GM12892 (cell line): Measurements from ENCODE around the gene TFAP2C. TPM values are rescaled to one million over a fixed set of nuclear protein-coding genes. Genes with fewer than 3 reads are reported as not detected.

Experiments used
- DNase-seq: peaks from one replicate; pipeline ENCODE4 v3.0.0; 2011; ENCODE audit not compliant: insufficient read length
- FAIRE-seq: peaks from 2 replicates; lab custom pipeline; 2011; peaks lifted over from hg19 to GRCh38; lab: Jason Lieb, UNC
- POLR2A ChIP-seq: IDR thresholded peaks from 2 replicates; pipeline ENCODE4 v1.6.1; 2011; ENCODE audit warnings: low read depth, low read length, control low read depth
- POLR2AphosphoS5 ChIP-seq: IDR thresholded peaks from 2 replicates; pipeline ENCODE4 v1.6.1; 2011; ENCODE audit warnings: low read depth, low read length, control low read depth
- TAF1 ChIP-seq: IDR thresholded peaks from 2 replicates; pipeline ENCODE4 v1.6.1; 2011; ENCODE audit warnings: low read depth, mild to moderate bottlenecking, control low read depth, low read length, borderline replicate concordance
- polyA plus RNA-seq: library from polyadenylated mRNA; unstranded; fragments of >200 nt; gene quantifications from one replicate; pipeline ENCODE4 v1.2.1, GENCODE V29; 2012; ENCODE audit warnings: missing spikeins, inconsistent platforms; ENCODE audit not compliant: missing spikeins

The TFAP2C gene
- polyA plus RNA-seq = not detected

DNA sequence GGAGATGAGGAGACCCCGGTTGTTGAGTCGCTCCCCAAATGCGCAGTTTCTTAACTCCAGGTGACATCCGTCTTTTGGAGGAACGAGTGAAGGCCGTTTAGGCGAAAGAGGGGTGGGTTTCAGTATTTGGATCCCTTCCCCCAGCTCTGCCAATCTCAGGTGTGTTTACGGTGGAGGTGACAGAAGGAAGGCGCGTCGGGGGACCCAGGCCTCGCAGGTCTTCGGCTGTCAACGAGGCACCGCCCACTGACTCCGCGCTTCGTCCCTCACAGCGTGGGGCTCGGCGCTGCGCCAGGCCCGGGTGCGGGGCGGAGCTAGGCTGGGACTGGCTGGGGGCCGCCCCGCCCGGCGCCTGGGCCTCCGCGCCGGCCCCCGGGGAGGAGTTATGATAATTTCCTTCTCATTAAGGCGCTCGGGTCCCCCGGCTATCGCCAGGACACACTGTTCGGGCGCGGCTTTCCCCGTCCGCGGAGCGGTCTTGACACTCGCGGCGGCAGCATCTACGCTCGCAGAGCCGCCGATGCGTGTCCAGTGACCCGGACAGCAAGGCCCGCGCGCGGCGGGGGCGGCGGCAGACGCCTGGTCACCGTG, at the start of gene TFAP2C:
Gene TFAP2C (plus strand): TSS at position 434 of the 591 bp plus-strand sequence. CDS start 239 bp downstream, outside the sequence.
- TF ChIP-seq TAF1 (no peak), POLR2A (no peak), POLR2AphosphoS5 (no peak)
- FAIRE-seq (no peak), DNase-seq (no peak)

- FAIRE-seq (no peak), DNase-seq (no peak)
- no peak for TF ChIP-seq POLR2A
- TF ChIP-seq POLR2AphosphoS5 = no peak
- TF ChIP-seq TAF1 = no peak
Observed at GRCh38 chr20:56580226-56580625, 48.9 kb upstream of the TFAP2C start.

DNA sequence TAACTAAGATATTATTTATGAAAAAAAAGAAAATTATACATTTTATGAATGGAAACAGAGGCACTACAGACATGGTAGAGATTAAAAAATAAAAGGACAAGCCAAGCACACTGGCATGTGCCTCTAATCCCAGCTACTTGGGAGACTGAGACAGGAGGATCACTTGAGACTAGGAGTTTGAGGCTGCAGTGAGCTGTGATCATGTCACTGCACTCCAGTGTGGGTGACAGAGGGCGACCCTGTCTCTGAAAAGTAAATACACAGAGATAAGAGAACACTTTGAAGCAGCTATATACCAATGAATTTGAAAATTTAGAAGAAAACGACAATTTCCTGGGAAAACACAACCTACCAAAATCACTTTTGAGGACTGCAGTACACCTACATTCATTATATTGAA, 47.4 kb upstream of the TFAP2C start:
- no peak for TF ChIP-seq POLR2AphosphoS5
- no peak for TF ChIP-seq POLR2A
- no peak for TF ChIP-seq TAF1
- FAIRE-seq (no peak), DNase-seq (no peak)

DNA sequence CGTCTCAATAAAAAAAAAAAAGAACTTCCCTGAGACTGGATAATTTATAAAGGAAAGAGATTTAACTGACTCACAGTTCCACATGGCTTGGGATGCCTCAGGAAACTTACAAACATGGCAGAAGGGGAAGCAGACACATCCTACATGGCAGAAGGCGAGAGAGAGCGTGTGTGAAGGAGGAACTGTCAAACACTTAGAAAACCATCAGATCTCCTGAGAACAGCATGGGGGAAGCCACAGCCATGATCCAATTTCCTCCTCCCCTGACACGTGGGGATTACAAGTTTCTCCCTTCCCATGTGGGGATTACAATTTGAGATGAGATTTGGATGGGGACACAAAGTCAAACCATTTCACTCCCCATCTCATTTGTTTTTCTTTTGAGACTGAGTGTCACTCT, 46.6 kb upstream of the TFAP2C start:
- DNase-seq (no peak), FAIRE-seq (no peak)
- TF ChIP-seq POLR2A = no peak
- TF ChIP-seq TAF1 = no peak
- no peak for TF ChIP-seq POLR2AphosphoS5

DNA sequence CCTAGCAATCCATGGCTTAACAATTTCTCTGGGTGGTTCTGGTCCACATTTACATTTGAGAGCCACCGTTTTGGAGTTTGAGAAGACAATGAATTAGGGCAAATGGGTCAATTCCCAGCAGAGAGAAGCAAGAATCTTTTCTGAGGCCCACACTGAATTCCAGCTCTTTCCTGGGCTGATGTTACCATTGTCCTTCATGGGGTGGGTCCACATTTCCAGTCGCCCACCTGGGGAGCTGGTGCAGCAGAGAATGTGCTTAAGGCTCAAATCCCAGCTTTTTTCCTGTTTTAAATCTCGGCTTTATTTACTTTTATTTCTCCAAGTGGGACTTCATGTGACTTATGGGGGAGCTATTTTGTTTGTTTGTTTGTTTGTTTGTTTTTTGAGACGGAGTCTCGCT, 44.2 kb upstream of the TFAP2C start:
- TF ChIP-seq POLR2AphosphoS5 (no peak), POLR2A (no peak), TAF1 (no peak)
- FAIRE-seq (no peak), DNase-seq (no peak)

DNA sequence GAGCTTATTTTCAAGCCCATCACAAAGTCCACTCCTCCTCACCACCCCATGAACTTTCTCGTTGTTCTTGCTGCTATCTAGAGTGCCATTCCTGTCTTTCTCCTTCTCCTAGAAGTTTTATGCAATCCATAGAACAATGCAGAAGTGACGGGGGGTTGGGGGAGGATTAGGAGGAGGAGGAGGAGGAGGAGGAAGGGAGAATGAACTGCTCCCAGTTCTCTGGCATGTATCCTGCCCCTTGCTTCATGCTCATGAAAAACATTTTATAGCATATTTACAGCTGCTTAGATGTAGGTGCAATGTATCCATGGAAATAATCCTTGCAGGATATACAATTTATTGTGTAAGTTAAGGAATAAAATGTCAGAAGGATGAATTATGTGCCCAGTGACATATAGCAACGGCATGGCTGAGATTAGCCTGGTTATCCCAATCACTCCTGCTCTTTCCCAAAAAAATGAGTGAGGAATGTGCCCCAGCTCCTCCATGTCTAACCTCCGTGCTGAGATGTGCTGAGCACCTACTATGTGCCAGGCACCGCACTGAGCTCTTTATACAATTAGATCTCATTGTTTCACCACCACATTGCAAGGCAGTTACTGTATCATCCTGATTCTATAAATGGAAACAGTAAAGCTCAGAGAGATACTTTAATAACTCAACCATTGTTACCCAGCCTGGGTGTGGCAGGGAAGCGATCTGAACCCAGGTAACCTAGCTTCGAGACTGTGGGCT, 41.6 kb upstream of the TFAP2C start:
- TF ChIP-seq POLR2AphosphoS5 = no peak
- TF ChIP-seq TAF1 = no peak
- no peak for TF ChIP-seq POLR2A
- no peak for FAIRE-seq
- DNase-seq = no peak

GRCh38 chr20:56588996-56589395, 40.1 kb upstream of the TFAP2C start:
- DNase-seq = no peak
- no peak for TF ChIP-seq POLR2AphosphoS5
- TF ChIP-seq POLR2A = no peak
- no peak for TF ChIP-seq TAF1
- no peak for FAIRE-seq

DNA sequence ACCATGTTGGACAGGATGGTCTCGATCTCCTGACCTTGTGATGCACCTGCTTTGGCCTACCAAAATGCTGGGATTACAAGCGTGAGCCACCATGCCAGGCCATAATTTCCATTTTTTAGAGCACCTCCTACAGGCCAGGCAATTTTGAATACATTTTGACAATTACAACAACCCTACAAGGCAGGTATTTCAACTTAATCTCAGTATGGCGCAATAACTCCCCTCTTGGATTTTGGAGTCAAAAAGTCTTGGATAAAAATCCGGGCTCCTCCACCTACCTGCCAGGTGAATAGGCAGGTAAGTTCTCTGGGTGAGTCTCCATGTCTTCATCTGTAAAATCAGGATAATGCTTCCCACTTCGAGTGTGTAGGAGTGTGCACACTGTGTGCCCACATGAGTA, 39.5 kb upstream of the TFAP2C start:
- TF ChIP-seq TAF1 (no peak), POLR2A (no peak), POLR2AphosphoS5 (no peak)
- FAIRE-seq = no peak
- DNase-seq = no peak

DNA sequence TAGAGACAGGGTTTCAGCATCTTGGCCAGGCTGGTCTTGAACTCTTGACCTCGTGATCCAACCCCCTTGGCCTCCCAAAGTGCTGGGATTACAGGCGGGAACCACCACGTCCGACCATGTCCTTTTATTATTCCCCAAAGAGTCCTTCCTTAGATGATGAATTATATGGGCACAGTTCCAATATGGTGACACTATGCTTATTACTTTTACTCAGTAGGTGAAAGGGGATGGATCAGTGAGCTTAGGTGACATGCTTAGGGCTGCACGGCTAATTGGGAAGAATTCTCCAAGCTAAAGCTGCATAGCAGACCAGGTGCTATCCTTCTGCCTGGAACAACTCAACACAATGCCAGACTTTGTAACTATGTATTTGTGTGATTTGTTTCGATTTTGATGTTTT, 38.2 kb upstream of the TFAP2C start:
- FAIRE-seq (no peak), DNase-seq (no peak)
- no peak for TF ChIP-seq TAF1
- TF ChIP-seq POLR2AphosphoS5 = no peak
- TF ChIP-seq POLR2A = no peak

DNA sequence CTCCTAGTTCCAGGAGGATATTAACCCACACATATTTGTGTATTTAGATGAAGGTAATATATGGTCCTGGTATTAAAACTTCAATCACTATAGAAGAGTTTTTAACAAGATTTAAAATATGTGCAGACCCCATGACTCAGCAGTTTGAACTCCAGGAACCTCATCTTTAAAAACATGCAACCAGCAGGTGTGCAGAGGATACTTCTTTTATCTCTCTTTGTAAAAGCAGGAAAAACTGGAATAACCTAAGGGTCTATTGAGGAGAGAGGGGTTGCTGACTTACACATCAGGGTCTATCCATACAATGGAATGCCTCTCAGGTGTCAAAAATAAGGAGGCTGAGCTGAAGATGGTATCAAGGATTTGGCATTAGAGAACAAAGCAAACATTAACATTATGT, 36.9 kb upstream of the TFAP2C start:
- FAIRE-seq (no peak), DNase-seq (no peak)
- no peak for TF ChIP-seq TAF1

DNA sequence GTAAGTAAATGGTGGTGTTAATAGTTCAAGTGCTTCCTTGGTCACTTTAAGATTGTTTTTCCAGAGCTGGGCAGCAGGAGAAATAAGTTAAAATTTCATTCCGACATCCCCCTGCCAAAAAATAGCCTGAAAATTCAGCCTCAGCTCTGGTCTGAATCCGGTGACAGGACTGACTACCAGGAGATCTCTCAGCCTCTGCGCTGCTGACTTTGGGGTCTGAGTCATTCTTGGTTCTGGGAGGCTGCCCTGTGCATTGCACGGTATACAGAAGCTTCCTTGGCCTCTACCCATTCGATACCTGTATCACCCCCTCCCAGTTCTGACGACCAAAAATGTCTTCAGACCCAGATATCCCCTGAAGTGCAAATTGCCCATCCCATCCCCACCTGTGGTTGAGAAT, 36.3 kb upstream of the TFAP2C start:
- TF ChIP-seq POLR2AphosphoS5 (no peak), POLR2A (no peak), TAF1 (no peak)
- no peak for FAIRE-seq
- no peak for DNase-seq
